ENCODE results near the gene RFTN1. TPM values are rescaled to one million over a fixed set of nuclear protein-coding genes. Genes with fewer than 3 reads are reported as not detected.

The RFTN1 gene
- total RNA-seq, 1 experiment from 2014 or later, result 2.2 TPM

- Histone ChIP-seq H3K9ac (ENCODE audit: extremely low read depth, insufficient read length, low read length) (no peak overlapping the region), H4K91ac (ENCODE audit: insufficient read length, low read depth, low read length) (no peak overlapping the region), H3K27me3 (ENCODE audit: insufficient read depth, low read length) (no peaks in the 10 kb centered on the region), H2BK12ac (ENCODE audit: insufficient read length, low read depth, low read length) (no peak overlapping the region), H3K4ac (ENCODE audit: low read depth, low read length) (no peak overlapping the region), H3K18ac (ENCODE audit: insufficient read length, low read depth, low read length) (no peak overlapping the region), H3K4me2 (ENCODE audit: insufficient read depth, insufficient read length, low read length) (no peak overlapping the region), H2BK15ac (ENCODE audit: low read depth, low read length) (no peak overlapping the region), H4K8ac (replicated peaks; ENCODE audit: insufficient read length, low read depth, low read length) (no peak overlapping the region), H2BK20ac (ENCODE audit: low read depth, low read length, poor library complexity, severe bottlenecking) (no peak overlapping the region), H3T11ph (ENCODE audit: low read length) (no peak overlapping the region), H2AK5ac (ENCODE audit: insufficient read length, low read length) (no peak overlapping the region), H3K14ac (ENCODE audit: insufficient read depth, low read length) (no peak overlapping the region), H4K20me1 (ENCODE audit: control insufficient read depth, insufficient read depth, insufficient read length) (no peaks in the 10 kb centered on the region), H3K23me2 (ENCODE audit: insufficient read length, low read depth, low read length, poor library complexity, severe bottlenecking) (no peaks in the 10 kb centered on the region), H2BK120ac (ENCODE audit: low read depth, low read length, poor library complexity, severe bottlenecking) (no peak overlapping the region), H4K5ac (ENCODE audit: insufficient read length, low read depth, low read length) (no peak overlapping the region), H3K27ac (ENCODE audit: insufficient read length, low read depth, low read length) (no peak overlapping the region), H3K4me1 (ENCODE audit: insufficient read depth, low read length) (no peaks in the 10 kb centered on the region), H3K56ac (ENCODE audit: insufficient read length, low read depth, low read length) (no peak overlapping the region), H2BK5ac (ENCODE audit: insufficient read length, low read length) (no peak overlapping the region), H3K79me1 (ENCODE audit: insufficient read depth, low read depth, low read length, poor library complexity, severe bottlenecking) (no peaks in the 10 kb centered on the region), H3K23ac (ENCODE audit: insufficient read length, low read depth, low read length) (no peak overlapping the region), H3K79me2 (ENCODE audit: insufficient read depth, low read length) (no peaks in the 10 kb centered on the region), H2AFZ (ENCODE audit: low read length) (no peak overlapping the region), H3K9me3 (ENCODE audit: control insufficient read depth, low read depth, low read length) (no peaks in the 10 kb centered on the region)
- H3K27ac Mint-ChIP-seq, result no peak overlapping the region; a peak in 2 of 7 replicates
- H3K4me1 Mint-ChIP-seq, result peaks cover 13 to 24% of the 10 kb centered on the region in 2 experiments
- H3K9me3 Mint-ChIP-seq, result peaks cover 0 to 1% of the 10 kb centered on the region in 2 experiments; a peak in 1 of 5 replicates
- H3K36me3 Mint-ChIP-seq (ENCODE audit: insufficient read depth in 1 of 3, low read depth in 3 of 3), result no peaks in the 10 kb centered on the region; a peak in 1 of 7 replicates
- no peak for TF ChIP-seq CTCF (conservative IDR thresholded peaks at IDR 0.05)
- no peak overlapping the region for H3K4me3 Mint-ChIP-seq
- WGBS (ENCODE audit: extremely low coverage, insufficient read length, low lambda C conversion rate), result no CpG with 5 or more reads among the region's 6 CpGs
- peaks cover 10% of the 10 kb centered on the region for H3K27me3 Mint-ChIP-seq (ENCODE audit: low read depth)
- DNase-seq, result no peak
Observed at GRCh38 chr3:16404349-16404895, 109.1 kb downstream of the RFTN1 start.
